HepG2 (cell line): ENCODE results near the gene ATL2. TPM values are rescaled to one million over a fixed set of nuclear protein-coding genes. Genes with fewer than 3 reads are reported as not detected.

Experiments used
- ATAC-seq: fragments of 200-7000 bp; cut with Tn5 transposase; 3 replicates; pipeline ENCODE4 v1.9.1; 2020; ENCODE audit warnings: mild to moderate bottlenecking, moderate library complexity
- BruUV-seq: library from RNA; stranded (reverse); fragments of 400-500 nt; replicated peaks from 2 replicates; lab custom pipeline; 2021; lab: Mats Ljungman, UMichigan
- CTCF ChIA-PET: fragments of 300-600 bp; formaldehyde crosslinking; extraction: SDS; loops from one replicate; lab custom pipeline; 2021; ENCODE audit warnings: low total read pairs, inconsistent platforms, low intra/inter-chr PET ratio; lab: Yijun Ruan, JAX
- POLR2A ChIA-PET: fragments of 350-600 bp; sonication (Branson Sonifier 250); formaldehyde crosslinking; loops from one replicate; lab custom pipeline; 2020; ENCODE audit warnings: antibody characterized with exemption, inconsistent platforms; lab: Yijun Ruan, JAX
- DNase-seq: peaks from one replicate; pipeline ENCODE4 v3.0.0-alpha.2; 2015; ENCODE audit warnings: low spot score
- FAIRE-seq: peaks from 3 replicates; lab custom pipeline; 2011; peaks lifted over from hg19 to GRCh38; lab: Jason Lieb, UNC
- H2AFZ ChIP-seq: one replicate; pipeline ENCODE4 v1.6.1; 2011; ENCODE audit warnings: low read length, inconsistent platforms
- H3K27ac ChIP-seq: fragments of 300-600 bp; 3 replicates; pipeline ENCODE4 v1.8.0; 2011; ENCODE audit warnings: mixed run types, mild to moderate bottlenecking, mixed read lengths, low read length, inconsistent platforms; ENCODE audit not compliant: insufficient read depth; ENCODE audit errors: extremely low read length
- H3K27me3 ChIP-seq, 2 experiments: fragments of 200-600 bp in 1 of 2; 2 replicates in 1 of 2; 3 replicates in 1 of 2; pipeline versions ENCODE4 v1.6.0 to v1.8.0; 2011; ENCODE audit warnings: low read length in 2 of 2, mild to moderate bottlenecking in 2 of 2, moderate library complexity in 2 of 2, inconsistent platforms in 1 of 2; ENCODE audit not compliant: insufficient read depth in 2 of 2, control insufficient read depth in 1 of 2
- H3K36me3 ChIP-seq, 2 experiments: fragments of 200-600 bp in 1 of 2; replicated peaks in 1 of 2; 2 replicates in 1 of 2; 3 replicates in 1 of 2; pipeline versions ENCODE4 v1.5.1 to v1.8.0; 2011; ENCODE audit warnings: low read length in 2 of 2, inconsistent platforms in 1 of 2; ENCODE audit not compliant: insufficient read depth in 2 of 2, control insufficient read depth in 1 of 2
- H3K4me1 ChIP-seq: 2 replicates; pipeline ENCODE4 v1.5.1; 2012; ENCODE audit warnings: low read length, inconsistent platforms; ENCODE audit not compliant: insufficient read depth
- H3K4me2 ChIP-seq: 2 replicates; pipeline ENCODE4 v1.6.0; 2011; ENCODE audit warnings: low read depth, low read length, inconsistent platforms
- H3K4me3 ChIP-seq, 3 experiments: fragments of 200-600 bp in 1 of 3; sonication (generic), shearing (Covaris generic) in 1 of 3; replicated peaks in 1 of 3; 2 replicates each; pipeline ENCODE4 v1.5.1; 2011 to 2016; ENCODE audit warnings: low read length in 3 of 3, inconsistent platforms in 2 of 3, low read depth in 2 of 3, mild to moderate bottlenecking in 2 of 3, control low read depth in 1 of 3, mixed read lengths in 1 of 3; ENCODE audit not compliant: insufficient read depth in 1 of 3
- H3K79me2 ChIP-seq: one replicate; pipeline ENCODE4 v1.6.1; 2011; ENCODE audit warnings: low read length, inconsistent platforms; ENCODE audit not compliant: insufficient read depth
- H3K9ac ChIP-seq: 2 replicates; pipeline ENCODE4 v1.6.0; 2011; ENCODE audit warnings: mild to moderate bottlenecking, low read depth, low read length, inconsistent platforms; ENCODE audit not compliant: insufficient read depth
- H3K9me3 ChIP-seq: 2 replicates; pipeline ENCODE4 v1.5.1; 2012; ENCODE audit warnings: mild to moderate bottlenecking, low read length
- H4K20me1 ChIP-seq: 2 replicates; pipeline ENCODE4 v1.6.0; 2011; ENCODE audit warnings: inconsistent platforms, mild to moderate bottlenecking, low read length, moderate library complexity; ENCODE audit not compliant: insufficient read depth
- ARNT ChIP-seq: fragments of 450-650 bp; IDR thresholded peaks from 2 replicates; pipeline ENCODE4 v1.6.1; 2017
- ATM ChIP-seq: fragments of 450-650 bp; IDR thresholded peaks from 2 replicates; pipeline ENCODE4 v1.7.1; 2017; ENCODE audit warnings: mild to moderate bottlenecking, borderline replicate concordance
- DR1 ChIP-seq: sonication (generic); formaldehyde crosslinking; IDR thresholded peaks from 2 replicates; pipeline ENCODE4 v1.8.0; 2021; ENCODE audit warnings: mild to moderate bottlenecking, missing genetic modification reagents, inconsistent platforms
- FOXK1 ChIP-seq: sonication (generic); formaldehyde crosslinking; IDR thresholded peaks from 2 replicates; pipeline ENCODE4 v1.4.0; 2020; ENCODE audit warnings: low read depth, missing genetic modification reagents, borderline replicate concordance
- GABPB1 ChIP-seq: IDR thresholded peaks from 2 replicates; pipeline ENCODE4 v1.6.1; 2016; ENCODE audit warnings: mild to moderate bottlenecking, missing genetic modification reagents, moderate library complexity, missing compliant biosample characterization
- PAX8 ChIP-seq: sonication (generic); formaldehyde crosslinking; IDR thresholded peaks from 2 replicates; pipeline ENCODE4 v1.8.0; 2022; ENCODE audit warnings: mild to moderate bottlenecking, missing genetic modification reagents, borderline replicate concordance
- POLR2G ChIP-seq: fragments of 200-400 bp; formaldehyde crosslinking; IDR thresholded peaks from 2 replicates; pipeline ENCODE4 v1.6.1; 2018; ENCODE audit warnings: mild to moderate bottlenecking, low read depth, low read length, moderate library complexity
- REST ChIP-seq, 2 experiments: IDR thresholded peaks; 2 replicates each; pipeline ENCODE4 v1.6.1; 2011 to 2012; ENCODE audit warnings: low read length in 2 of 2, borderline replicate concordance in 1 of 2, low read depth in 1 of 2, mild to moderate bottlenecking in 1 of 2, moderate library complexity in 1 of 2
- RORA ChIP-seq: sonication (generic); formaldehyde crosslinking; IDR thresholded peaks from 2 replicates; pipeline ENCODE4 v1.5.0; 2020; ENCODE audit warnings: mild to moderate bottlenecking, missing genetic modification reagents, moderate library complexity
- SOX13 ChIP-seq, 3 experiments: fragments of 450-650 bp in 1 of 3; sonication (generic) in 1 of 3; formaldehyde crosslinking in 1 of 3; IDR thresholded peaks in 2 of 3; conservative IDR thresholded peaks in 1 of 3; 2 replicates each; pipeline versions ENCODE4 v1.5.0 to v1.6.1; 2016 to 2020; ENCODE audit warnings: antibody characterized with exemption in 1 of 3, mild to moderate bottlenecking in 1 of 3, missing compliant biosample characterization in 1 of 3, missing genetic modification reagents in 1 of 3, moderate library complexity in 1 of 3
- TFAP4 ChIP-seq: sonication (generic); IDR thresholded peaks from 2 replicates; pipeline ENCODE4 v1.6.1; 2016; ENCODE audit warnings: low read depth, borderline replicate concordance
- TP53 ChIP-seq: sonication (generic); formaldehyde crosslinking; conservative IDR thresholded peaks from 2 replicates; pipeline ENCODE4 v1.4.0; 2020; ENCODE audit warnings: missing genetic modification reagents
- ZFP91 ChIP-seq: sonication (generic); formaldehyde crosslinking; IDR thresholded peaks from 2 replicates; pipeline ENCODE4 v1.9.0; 2022; ENCODE audit warnings: missing genetic modification reagents, mild to moderate bottlenecking, borderline replicate concordance
- ZNF138 ChIP-seq: sonication (generic); formaldehyde crosslinking; IDR thresholded peaks from 2 replicates; pipeline ENCODE4 v1.5.0; 2020; ENCODE audit warnings: mild to moderate bottlenecking, low read depth, missing genetic modification reagents
- ZNF317 ChIP-seq: sonication (generic); formaldehyde crosslinking; IDR thresholded peaks from 2 replicates; pipeline ENCODE4 v1.5.0; 2020; ENCODE audit warnings: mild to moderate bottlenecking, missing genetic modification reagents
- ZNF383 ChIP-seq: sonication (generic); formaldehyde crosslinking; IDR thresholded peaks from 2 replicates; pipeline ENCODE4 v1.4.0; 2020; ENCODE audit warnings: missing genetic modification reagents, mild to moderate bottlenecking, borderline replicate concordance
- ZNF589 ChIP-seq: sonication (generic); formaldehyde crosslinking; conservative IDR thresholded peaks from 2 replicates; pipeline ENCODE4 v1.8.0; 2022; ENCODE audit warnings: mild to moderate bottlenecking, moderate library complexity, missing genetic modification reagents
- ZNF737 ChIP-seq: sonication (generic); formaldehyde crosslinking; IDR thresholded peaks from 2 replicates; pipeline ENCODE4 v1.5.0; 2020; ENCODE audit warnings: missing genetic modification reagents, mild to moderate bottlenecking, borderline replicate concordance
- WGBS: methylation state at CpG from one replicate; pipeline ENCODE4 v1.1.6; 2017; ENCODE audit warnings: low lambda C conversion rate; 5-methylcytosine and 5-hydroxymethylcytosine counted together
- in situ Hi-C: cut with HindIII; loops from 2 replicates; pipeline ENCODE4 v1.10.0; 2017; ENCODE audit warnings: low pct_unique_long_range_greater_than_20kb; ENCODE audit not compliant: extremely low pct_ligation_motif_present
- intact Hi-C: fragments of 100-400 bp; cut with micrococcal nuclease; formaldehyde crosslinking; loops from one replicate; pipeline ENCODE4 v1.10.0; 2022; ENCODE audit not compliant: unreplicated experiment
- polyA plus RNA-seq, 8 experiments: library from polyadenylated mRNA; depleted of rRNA in 3 of 8; stranded (reverse) in 7 of 8; unstranded in 1 of 8; fragments of >200 nt; fragmentation: Illumina TruSeq in 4 of 8; extraction: Trizol in 4 of 8; gene quantifications; 2 replicates each; pipeline versions ENCODE4 v1.2.1 to v1.2.3, GENCODE V29; 2011 to 2016; ENCODE audit warnings: low read depth in 4 of 8, missing spikeins in 1 of 8, mixed read lengths in 1 of 8; ENCODE audit not compliant: insufficient read depth in 1 of 8
- total RNA-seq, 5 experiments: library from RNA; depleted of rRNA; stranded (reverse); fragments of >200 nt; fragmentation: Illumina TruSeq; extraction: Trizol; gene quantifications; 2 replicates each; pipeline ENCODE4 v1.2.3, GENCODE V29; 2016; ENCODE audit warnings: low read depth in 1 of 5

Gene ATL2
- total and polyA plus RNA-seq, 2 of the 13 experiments (the other 11 are each of a cell fraction or from before 2014, with no cell fraction given) = 56.5 to 119 TPM

- ATAC-seq (no peak), FAIRE-seq (no peak), DNase-seq (no peak)
- no peaks in the 10 kb centered on the region for H3K79me2 ChIP-seq
- H3K27me3 ChIP-seq = peaks cover 0 to 25% of the 10 kb centered on the region in 2 experiments; a peak in 3 of 5 replicates
- intact Hi-C loops (no loop called here), in situ Hi-C loops (loop anchor here (5.0 kb wide), 1 partner anchor 275 kb away; no protein-coding TSS in a partner anchor)
- BruUV-seq = no TSS peak
- no peaks in the 10 kb centered on the region for H3K9me3 ChIP-seq
- TF ChIP-seq ZFP91 (CRISPR knock-in tag) (no peak), DR1 (CRISPR knock-in tag) (no peak), ZNF138 (no peak), POLR2G (no peak), ZNF317 (CRISPR knock-in tag) (no peak), PAX8 (CRISPR knock-in tag) (no peak), ARNT (no peak), GABPB1 (CRISPR knock-in tag) (no peak), SOX13 (IDR thresholded peaks at IDR 0.05) (no peak), SOX13 (CRISPR knock-in tag; conservative IDR thresholded peaks at IDR 0.05 in 1 of 2, IDR thresholded peaks at IDR 0.05 in 1 of 2) (no peak), ZNF737 (no peak), ZNF589 (CRISPR knock-in tag) (no peak), TP53 (no peak), ATM (no peak), TFAP4 (no peak), FOXK1 (CRISPR knock-in tag) (no peak), ZNF383 (no peak), RORA (CRISPR knock-in tag) (no peak), REST (IDR thresholded peaks at IDR 0.05; ENCODE audit: borderline replicate concordance in 1 of 2, low read depth in 1 of 2, low read length in 2 of 2) (no peak)
- 39% methylated on average over 13 of the region's 14 CpGs for WGBS
- no peaks in the 10 kb centered on the region for H3K36me3 ChIP-seq
- no peaks in the 10 kb centered on the region for H4K20me1 ChIP-seq
- no peak overlapping the region for H2AFZ ChIP-seq
- POLR2A ChIA-PET = no interaction called here
- CTCF ChIA-PET = no interaction called here
- no peak overlapping the region for H3K27ac ChIP-seq
- no peak overlapping the region for H3K9ac ChIP-seq
- no peak overlapping the region for H3K4me2 ChIP-seq
- H3K4me1 ChIP-seq = no peaks in the 10 kb centered on the region
- no peak overlapping the region for H3K4me3 ChIP-seq
Observed at GRCh38 chr2:38262069-38262871, 114.8 kb downstream of the ATL2 start.
